HG02678 (cell line): ENCODE results near the gene KLHDC7A.

Experiments used
- ATAC-seq: cut with Tn5 transposase; IDR thresholded peaks from one replicate; pipeline ENCODE4 v1.9.1; 2021; ENCODE audit warnings: mild to moderate bottlenecking, moderate library complexity; ENCODE audit not compliant: unreplicated experiment

Gene KLHDC7A

GRCh38 chr1:18470671-18471355 lies 9.9 kb upstream of the KLHDC7A start:
- ATAC-seq: no peak

- no peak for ATAC-seq
Observed at GRCh38 chr1:18473195-18473815, 7.4 kb upstream of the KLHDC7A start.

GRCh38 chr1:18474559-18475175 lies 6.1 kb upstream of the KLHDC7A start:
- ATAC-seq: no peak

- ATAC-seq: no peak
Observed at GRCh38 chr1:18475234-18475905, 5.4 kb upstream of the KLHDC7A start.

GRCh38 chr1:18479454-18479853 lies 1.3 kb upstream of the KLHDC7A start:
- ATAC-seq: no peak

- no peak for ATAC-seq
Observed at GRCh38 chr1:18481190-18481920, 625 bp downstream of the KLHDC7A start.

GRCh38 chr1:18481921-18482701 lies 1.4 kb downstream of the KLHDC7A start:
- no peak for ATAC-seq

- no peak for ATAC-seq
Observed at GRCh38 chr1:18482721-18483425, 2.1 kb downstream of the KLHDC7A start.

- ATAC-seq: no peak
Observed at GRCh38 chr1:18484276-18484675, 3.5 kb downstream of the KLHDC7A start.

GRCh38 chr1:18484721-18485120 lies 4.0 kb downstream of the KLHDC7A start:
- no peak for ATAC-seq

GRCh38 chr1:18485227-18485626 lies 4.5 kb downstream of the KLHDC7A start:
- no peak for ATAC-seq

- ATAC-seq: no peak
Observed at GRCh38 chr1:18486195-18486594, 5.5 kb downstream of the KLHDC7A start.

- ATAC-seq: no peak
Observed at GRCh38 chr1:18489417-18490143, 8.8 kb downstream of the KLHDC7A start.

GRCh38 chr1:18491168-18491567 lies 10.4 kb downstream of the KLHDC7A start:
- no peak for ATAC-seq

GRCh38 chr1:18494304-18494703 lies 13.6 kb downstream of the KLHDC7A start:
- ATAC-seq: no peak

GRCh38 chr1:18495635-18496034 lies 14.9 kb downstream of the KLHDC7A start:
- ATAC-seq: no peak

- no peak for ATAC-seq
Observed at GRCh38 chr1:18496056-18496455, 15.3 kb downstream of the KLHDC7A start.

GRCh38 chr1:18496497-18497235 lies 15.9 kb downstream of the KLHDC7A start:
- ATAC-seq: no peak
